Activated T-helper 1 cell treated with anti-CD3 and anti-CD28 coated beads, Interleukin-2, amount 50 U/mL, for 16 hours (primary cell): Measurements from ENCODE around the gene PPM1L.
"Not testable (repeated sequence)": the region's sequence is repeated elsewhere in the genome, so short reads cannot be mapped to it uniquely, and the experiment has no call there.

ENCODE experiments used
- DNase-seq, 2 donors: peaks; one replicate each; pipeline ENCODE4 v3.0.0-alpha.2; 2020; ENCODE audit warnings: low read depth in 1 of 2, low spot score in 1 of 2

Gene PPM1L

GRCh38 chr3:161026612-161027510, 270.8 kb downstream of the PPM1L start:
- DNase-seq = no peak

GRCh38 chr3:161028555-161029153, 272.6 kb downstream of the PPM1L start:
- no peak for DNase-seq

GRCh38 chr3:161031134-161031533, 275.1 kb downstream of the PPM1L start:
- DNase-seq = no peak

GRCh38 chr3:161034913-161035550, 279.0 kb downstream of the PPM1L start:
- not testable (repeated sequence) for DNase-seq

- DNase-seq = no peak
These were observed 279.7 kb downstream of the PPM1L start for GRCh38 chr3:161035711-161036110.

- no peak for DNase-seq
These were observed 282.7 kb downstream of the PPM1L start for GRCh38 chr3:161038725-161039124.

GRCh38 chr3:161042023-161042501, 286.0 kb downstream of the PPM1L start:
- DNase-seq = no peak

GRCh38 chr3:161043336-161044035, 287.5 kb downstream of the PPM1L start:
- no peak for DNase-seq

- DNase-seq = no peak
These were observed 293.7 kb downstream of the PPM1L start for GRCh38 chr3:161049683-161050248.

- no peak for DNase-seq
These were observed 294.9 kb downstream of the PPM1L start for GRCh38 chr3:161050935-161051334.

GRCh38 chr3:161051856-161052255, 295.8 kb downstream of the PPM1L start:
- no peak for DNase-seq

GRCh38 chr3:161054860-161055604, 299.0 kb downstream of the PPM1L start:
- DNase-seq = no peak

- DNase-seq = no peak
These were observed 308.4 kb downstream of the PPM1L start for GRCh38 chr3:161064413-161064812.

GRCh38 chr3:161066930-161067329, 310.9 kb downstream of the PPM1L start:
- no peak for DNase-seq

- DNase-seq = no peak
These were observed 311.3 kb downstream of the PPM1L start for GRCh38 chr3:161067335-161067734.

- no peak for DNase-seq
These were observed 313.6 kb downstream of the PPM1L start for GRCh38 chr3:161069511-161070251.

- DNase-seq = no peak
These were observed 314.4 kb downstream of the PPM1L start for GRCh38 chr3:161070252-161070930.

- DNase-seq = no peak
These were observed 315.1 kb downstream of the PPM1L start for GRCh38 chr3:161070980-161071663.
